Smooth muscle cell (in vitro differentiated cells): Measurements from ENCODE around the gene HECW1. TPM values are rescaled to one million over a fixed set of nuclear protein-coding genes. Genes with fewer than 3 reads are reported as not detected.

Source experiments
- DNase-seq: peaks from one replicate; lab custom pipeline; 2025; ENCODE audit not compliant: unreplicated experiment; lab: John Stamatoyannopoulos, UW
- H2AFZ ChIP-seq: fragments of 200-600 bp; sonication (generic); 2 replicates; pipeline ENCODE4 v1.6.0; 2016; ENCODE audit warnings: antibody characterized with exemption, low read depth, mild to moderate bottlenecking
- H3F3A ChIP-seq: fragments of 200-600 bp; sonication (generic); 2 replicates; pipeline ENCODE4 v1.6.0; 2017; ENCODE audit warnings: antibody characterized with exemption, low read depth
- H3K27ac ChIP-seq: fragments of 200-600 bp; sonication (generic); 2 replicates; pipeline ENCODE4 v1.5.1; 2016; ENCODE audit warnings: low read depth, mild to moderate bottlenecking
- H3K27me3 ChIP-seq: fragments of 200-600 bp; sonication (generic); 2 replicates; pipeline ENCODE4 v1.6.1; 2016; ENCODE audit warnings: low read depth, mild to moderate bottlenecking
- H3K36me3 ChIP-seq: fragments of 200-600 bp; sonication (generic); 2 replicates; pipeline ENCODE4 v1.5.1; 2016; ENCODE audit warnings: low read depth
- H3K4me1 ChIP-seq: fragments of 200-600 bp; sonication (generic); 2 replicates; pipeline ENCODE4 v1.5.1; 2016; ENCODE audit warnings: low read depth
- H3K4me2 ChIP-seq: fragments of 200-600 bp; sonication (generic); 2 replicates; pipeline ENCODE4 v1.6.0; 2016; ENCODE audit warnings: mild to moderate bottlenecking
- H3K4me3 ChIP-seq: fragments of 200-600 bp; sonication (generic); 2 replicates; pipeline ENCODE4 v1.5.1; 2016; ENCODE audit warnings: mild to moderate bottlenecking
- H3K79me2 ChIP-seq: fragments of 200-600 bp; sonication (generic); 2 replicates; pipeline ENCODE4 v1.6.0; 2016; ENCODE audit warnings: low read depth, mild to moderate bottlenecking
- H3K9ac ChIP-seq: fragments of 200-600 bp; sonication (generic); 2 replicates; pipeline ENCODE4 v1.6.0; 2016; ENCODE audit warnings: low read depth
- H3K9me3 ChIP-seq: fragments of 200-600 bp; sonication (generic); replicated peaks from 2 replicates; pipeline ENCODE4 v1.5.1; 2016; ENCODE audit warnings: low read depth
- H4K20me1 ChIP-seq: fragments of 200-600 bp; sonication (generic); 2 replicates; pipeline ENCODE4 v1.6.0; 2016; ENCODE audit warnings: low read depth
- WGBS: methylation state at CpG from one replicate; pipeline ENCODE4 v1.1.7; 2016; ENCODE audit warnings: low lambda C conversion rate; 5-methylcytosine and 5-hydroxymethylcytosine counted together
- polyA plus RNA-seq: library from polyadenylated mRNA; unstranded; fragments of >200 nt; fragmentation: Nextera tagmentation; extraction: Ambion mirVana; gene quantifications from 2 replicates; pipeline ENCODE4 v1.2.1, GENCODE V29; 2016
- total RNA-seq: library from RNA; depleted of rRNA; stranded (reverse); fragments of >200 nt; gene quantifications from 2 replicates; pipeline ENCODE4 v1.2.3, GENCODE V29; 2014
- TF ChIP-seq, protein P1 (sequence below): fragments of 200-600 bp; sonication (generic); IDR thresholded peaks from 2 replicates; pipeline ENCODE4 v1.5.1; 2017; ENCODE audit warnings: borderline replicate concordance, mild to moderate bottlenecking, antibody characterized with exemption; ENCODE audit not compliant: insufficient read depth, poor library complexity, severe bottlenecking

HECW1 gene
- total and polyA plus RNA-seq, 2 experiments from 2014 or later, result 0.09 to 0.49 TPM

- no peak overlapping the region for H3K27ac ChIP-seq
- peaks cover 14% of the 10 kb centered on the region for H4K20me1 ChIP-seq
- H3K36me3 ChIP-seq, result peaks cover 4% of the 10 kb centered on the region
- TF ChIP-seq, protein P1, sequence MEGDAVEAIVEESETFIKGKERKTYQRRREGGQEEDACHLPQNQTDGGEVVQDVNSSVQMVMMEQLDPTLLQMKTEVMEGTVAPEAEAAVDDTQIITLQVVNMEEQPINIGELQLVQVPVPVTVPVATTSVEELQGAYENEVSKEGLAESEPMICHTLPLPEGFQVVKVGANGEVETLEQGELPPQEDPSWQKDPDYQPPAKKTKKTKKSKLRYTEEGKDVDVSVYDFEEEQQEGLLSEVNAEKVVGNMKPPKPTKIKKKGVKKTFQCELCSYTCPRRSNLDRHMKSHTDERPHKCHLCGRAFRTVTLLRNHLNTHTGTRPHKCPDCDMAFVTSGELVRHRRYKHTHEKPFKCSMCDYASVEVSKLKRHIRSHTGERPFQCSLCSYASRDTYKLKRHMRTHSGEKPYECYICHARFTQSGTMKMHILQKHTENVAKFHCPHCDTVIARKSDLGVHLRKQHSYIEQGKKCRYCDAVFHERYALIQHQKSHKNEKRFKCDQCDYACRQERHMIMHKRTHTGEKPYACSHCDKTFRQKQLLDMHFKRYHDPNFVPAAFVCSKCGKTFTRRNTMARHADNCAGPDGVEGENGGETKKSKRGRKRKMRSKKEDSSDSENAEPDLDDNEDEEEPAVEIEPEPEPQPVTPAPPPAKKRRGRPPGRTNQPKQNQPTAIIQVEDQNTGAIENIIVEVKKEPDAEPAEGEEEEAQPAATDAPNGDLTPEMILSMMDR, result no peak
- no peaks in the 10 kb centered on the region for H3K4me1 ChIP-seq
- no peaks in the 10 kb centered on the region for H3K9me3 ChIP-seq
- no peaks in the 10 kb centered on the region for H3K27me3 ChIP-seq
- no peaks in the 10 kb centered on the region for H3K79me2 ChIP-seq
- no peak overlapping the region for H3K4me2 ChIP-seq
- no peak overlapping the region for H3K4me3 ChIP-seq
- no peak overlapping the region for H2AFZ ChIP-seq
- H3F3A ChIP-seq, result no peaks in the 10 kb centered on the region
- DNase-seq, result no peak
- no peak overlapping the region for H3K9ac ChIP-seq
- 95% methylated on average over 1 of the region's 1 CpG for WGBS
Measured at GRCh38 chr7:43602256-43602655, 489.8 kb downstream of the HECW1 start.

GRCh38 chr7:43604251-43604650, 491.8 kb downstream of the HECW1 start:
- H3K9me3 ChIP-seq, result no peaks in the 10 kb centered on the region
- H3K4me3 ChIP-seq, result no peak overlapping the region
- H3F3A ChIP-seq, result no peaks in the 10 kb centered on the region
- no peak for DNase-seq
- H3K4me2 ChIP-seq, result no peak overlapping the region
- TF ChIP-seq, protein P1, result no peak
- no peak overlapping the region for H2AFZ ChIP-seq
- H4K20me1 ChIP-seq, result peaks cover 14% of the 10 kb centered on the region
- no peak overlapping the region for H3K9ac ChIP-seq
- no peaks in the 10 kb centered on the region for H3K79me2 ChIP-seq
- H3K4me1 ChIP-seq, result no peaks in the 10 kb centered on the region
- peaks cover 4% of the 10 kb centered on the region for H3K36me3 ChIP-seq
- no peak overlapping the region for H3K27ac ChIP-seq
- 94% methylated on average over 1 of the region's 1 CpG for WGBS
- no peaks in the 10 kb centered on the region for H3K27me3 ChIP-seq

- Histone ChIP-seq H3K9ac (no peak overlapping the region), H3K4me2 (no peak overlapping the region), H4K20me1 (peaks cover 14% of the 10 kb centered on the region), H3K27ac (no peak overlapping the region), H3K79me2 (no peaks in the 10 kb centered on the region), H2AFZ (no peak overlapping the region), H3F3A (peaks cover 4% of the 10 kb centered on the region), H3K27me3 (no peaks in the 10 kb centered on the region), H3K4me1 (no peaks in the 10 kb centered on the region), H3K36me3 (no peaks in the 10 kb centered on the region), H3K9me3 (no peaks in the 10 kb centered on the region), H3K4me3 (no peak overlapping the region)
- TF ChIP-seq, protein P1, result no peak
- DNase-seq, result no peak
- WGBS, result 97% methylated on average over 2 of the region's 2 CpGs
Measured at GRCh38 chr7:43609097-43609496, 496.6 kb downstream of the HECW1 start.

DNA sequence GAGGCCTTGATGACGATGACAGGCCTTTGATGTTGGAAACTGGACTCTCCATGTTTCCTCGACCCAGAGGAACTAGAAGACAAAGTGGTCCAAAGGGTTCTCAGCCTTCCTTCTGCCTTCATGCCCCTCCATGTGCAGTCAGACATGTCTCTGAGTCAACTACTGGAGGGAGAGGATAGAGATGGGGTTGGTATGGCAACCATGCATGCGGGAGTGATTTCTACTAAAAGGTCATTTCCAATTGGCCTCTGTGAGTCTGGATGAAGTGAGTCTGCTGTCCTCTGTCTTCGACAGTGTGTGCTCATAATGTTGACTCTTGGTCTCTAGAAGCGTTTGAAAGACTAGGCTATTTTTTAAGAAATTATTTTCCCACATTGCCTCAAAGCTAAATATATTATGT, 499.7 kb downstream of the HECW1 start:
- DNase-seq, result no peak

More for the DNA sequence above, 499.7 kb downstream of the HECW1 start:
- Histone ChIP-seq H3F3A (peaks cover 4% of the 10 kb centered on the region), H3K4me3 (no peak overlapping the region), H3K79me2 (no peaks in the 10 kb centered on the region), H2AFZ (no peak overlapping the region), H3K4me2 (peak overlapping the region; percentile 5), H3K9ac (no peak overlapping the region), H3K27me3 (no peaks in the 10 kb centered on the region), H3K27ac (peak overlapping the region; percentile 8), H3K36me3 (no peaks in the 10 kb centered on the region), H4K20me1 (peaks cover 7% of the 10 kb centered on the region), H3K9me3 (no peaks in the 10 kb centered on the region), H3K4me1 (no peaks in the 10 kb centered on the region)
- TF ChIP-seq, protein P1, result no peak
- 92% methylated on average over 5 of the region's 5 CpGs for WGBS
